Tibial nerve (tissue), 3 donors: ENCODE results near the gene SPAG17.

Experiments
- POLR2A ChIP-seq, 2 donors: fragments of 450-650 bp; IDR thresholded peaks; one replicate each; pipeline ENCODE4 v1.6.1; 2017; ENCODE audit warnings: antibody characterized with exemption in 2 of 2, mild to moderate bottlenecking in 2 of 2, moderate library complexity in 2 of 2
- TF ChIP-seq, protein P1 (sequence below), 5 experiments: fragments of 200-600 bp in 3 of 5; fragments of 450-650 bp in 2 of 5; sonication (generic) in 3 of 5; IDR thresholded peaks; one replicate each; pipeline ENCODE4 v1.5.1; 2016 to 2019; ENCODE audit warnings: antibody characterized with exemption in 5 of 5, mild to moderate bottlenecking in 3 of 5, moderate library complexity in 2 of 5

DNA sequence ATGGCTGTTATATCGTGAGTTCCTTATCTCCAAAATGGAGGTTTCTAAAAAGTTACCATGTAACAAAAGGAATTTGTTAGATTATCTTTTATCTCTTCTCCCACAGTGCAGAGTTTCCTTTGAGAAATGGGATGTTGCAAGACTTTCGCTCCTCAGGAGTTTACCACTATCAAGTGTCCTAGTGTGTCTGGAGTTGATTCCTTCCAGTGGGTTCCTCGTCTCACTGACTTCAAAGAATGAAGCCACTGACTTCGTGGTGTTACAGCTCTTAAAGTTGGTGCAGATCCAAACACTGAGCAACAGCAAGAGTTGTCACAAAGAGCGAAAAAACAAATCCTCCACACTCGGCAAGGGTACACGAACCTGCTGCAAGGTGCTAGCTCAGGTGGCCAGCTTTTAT lies 37.0 kb downstream of the SPAG17 start:
- TF ChIP-seq, protein P1, sequence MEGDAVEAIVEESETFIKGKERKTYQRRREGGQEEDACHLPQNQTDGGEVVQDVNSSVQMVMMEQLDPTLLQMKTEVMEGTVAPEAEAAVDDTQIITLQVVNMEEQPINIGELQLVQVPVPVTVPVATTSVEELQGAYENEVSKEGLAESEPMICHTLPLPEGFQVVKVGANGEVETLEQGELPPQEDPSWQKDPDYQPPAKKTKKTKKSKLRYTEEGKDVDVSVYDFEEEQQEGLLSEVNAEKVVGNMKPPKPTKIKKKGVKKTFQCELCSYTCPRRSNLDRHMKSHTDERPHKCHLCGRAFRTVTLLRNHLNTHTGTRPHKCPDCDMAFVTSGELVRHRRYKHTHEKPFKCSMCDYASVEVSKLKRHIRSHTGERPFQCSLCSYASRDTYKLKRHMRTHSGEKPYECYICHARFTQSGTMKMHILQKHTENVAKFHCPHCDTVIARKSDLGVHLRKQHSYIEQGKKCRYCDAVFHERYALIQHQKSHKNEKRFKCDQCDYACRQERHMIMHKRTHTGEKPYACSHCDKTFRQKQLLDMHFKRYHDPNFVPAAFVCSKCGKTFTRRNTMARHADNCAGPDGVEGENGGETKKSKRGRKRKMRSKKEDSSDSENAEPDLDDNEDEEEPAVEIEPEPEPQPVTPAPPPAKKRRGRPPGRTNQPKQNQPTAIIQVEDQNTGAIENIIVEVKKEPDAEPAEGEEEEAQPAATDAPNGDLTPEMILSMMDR (IDR thresholded peaks at IDR 0.05): no peak
- no peak for TF ChIP-seq POLR2A (IDR thresholded peaks at IDR 0.05)
